Stimulated activated CD8-positive, alpha-beta memory T cell treated with anti-CD3 and anti-CD28 coated beads, Interleukin-4, amount 100 ng/mL, for 24 hours (primary cell): ENCODE results near the gene SLC39A11.
"Not testable (repeated sequence)": the region's sequence is repeated elsewhere in the genome, so short reads cannot be mapped to it uniquely, and the experiment has no call there.

Source experiments
- DNase-seq: peaks from one replicate; pipeline ENCODE4 v3.0.0-alpha.2; 2020; ENCODE audit warnings: low read depth

SLC39A11 gene

DNA sequence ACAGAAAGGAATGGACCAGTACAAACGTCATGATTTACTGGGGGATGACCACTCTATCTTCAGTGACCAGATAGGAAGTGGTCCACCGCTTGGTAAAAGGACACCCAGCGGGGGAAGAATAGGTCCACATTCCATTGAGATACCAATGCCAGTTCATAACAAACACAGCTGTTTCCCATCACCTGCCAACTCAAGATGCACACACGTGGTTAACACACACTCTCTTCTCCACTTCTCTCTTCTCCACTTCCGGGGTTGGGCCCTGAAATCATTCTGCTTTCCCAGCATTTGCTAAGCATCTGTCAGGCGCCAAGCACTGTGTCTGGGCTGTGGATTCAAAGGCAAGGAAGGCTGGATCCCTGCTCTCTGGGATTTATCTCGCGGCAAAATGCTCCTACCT, 175.5 kb downstream of the SLC39A11 start:
- DNase-seq: no peak

DNA sequence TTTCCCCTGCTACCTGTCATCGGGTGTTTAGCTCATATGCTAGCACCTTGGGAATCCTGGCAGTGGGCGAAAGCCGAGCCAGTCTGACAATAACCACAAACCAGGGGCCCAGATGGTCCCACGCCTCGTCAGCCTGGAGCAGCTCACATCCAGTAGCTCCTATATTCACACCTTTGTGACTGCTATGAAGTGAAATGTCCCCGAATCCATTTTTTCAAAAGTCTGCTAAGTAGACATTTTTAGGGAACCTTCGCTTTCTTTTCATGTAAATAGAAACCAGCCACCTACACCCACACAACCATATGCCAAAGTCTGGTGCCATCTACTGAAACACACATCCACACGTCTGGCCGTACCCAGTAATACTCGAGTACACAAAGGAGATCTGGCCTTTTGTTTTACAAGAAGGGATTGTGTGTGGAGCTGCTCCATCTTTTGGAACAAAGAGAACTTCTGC, 176.8 kb downstream of the SLC39A11 start:
- no peak for DNase-seq

DNA sequence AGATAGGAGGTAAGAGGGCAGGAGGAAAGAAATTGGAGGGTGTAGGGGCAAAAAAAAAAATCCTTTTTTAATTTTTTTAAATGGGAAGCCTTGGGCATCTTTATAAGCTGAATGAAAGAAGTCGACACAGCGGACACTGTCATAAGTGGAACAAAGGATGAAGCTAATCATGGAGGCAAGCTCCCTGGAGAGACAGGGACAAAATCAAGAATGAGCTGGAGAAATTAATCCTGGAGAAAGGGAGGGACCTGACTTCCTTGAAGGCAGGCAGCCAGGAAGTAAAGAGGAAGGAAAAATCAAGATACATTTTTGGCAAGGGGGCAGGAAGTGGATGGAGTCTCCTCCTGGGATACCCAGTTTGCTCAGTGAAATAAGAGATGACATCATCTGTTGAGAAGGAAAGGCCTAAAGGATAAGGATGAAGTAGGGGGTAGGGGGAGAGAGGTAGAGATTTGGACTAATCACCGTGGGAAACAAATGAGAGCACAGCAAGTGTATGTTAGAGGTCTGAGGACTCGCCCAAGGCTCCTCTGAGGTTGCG, 179.3 kb downstream of the SLC39A11 start:
- no peak for DNase-seq

DNA sequence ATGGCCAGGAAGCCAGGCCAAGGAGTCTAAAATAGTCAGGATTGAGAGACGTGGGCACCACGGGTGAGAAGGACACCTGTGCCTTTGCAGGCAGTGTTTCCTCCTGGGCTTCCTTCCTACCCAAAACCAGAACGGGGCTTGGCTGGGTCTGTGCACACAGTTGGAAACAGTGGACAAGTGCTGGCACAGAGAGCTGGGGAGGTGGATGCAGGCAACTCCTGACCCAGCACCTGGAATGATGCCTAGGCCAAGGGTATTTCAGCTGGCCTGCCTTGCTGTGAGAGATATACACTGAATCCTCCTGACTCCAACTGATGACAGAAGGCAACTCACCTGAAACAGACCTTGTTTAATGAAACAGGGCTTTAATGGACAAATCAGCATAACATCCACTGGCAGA, 186.2 kb downstream of the SLC39A11 start:
- DNase-seq: no peak

DNA sequence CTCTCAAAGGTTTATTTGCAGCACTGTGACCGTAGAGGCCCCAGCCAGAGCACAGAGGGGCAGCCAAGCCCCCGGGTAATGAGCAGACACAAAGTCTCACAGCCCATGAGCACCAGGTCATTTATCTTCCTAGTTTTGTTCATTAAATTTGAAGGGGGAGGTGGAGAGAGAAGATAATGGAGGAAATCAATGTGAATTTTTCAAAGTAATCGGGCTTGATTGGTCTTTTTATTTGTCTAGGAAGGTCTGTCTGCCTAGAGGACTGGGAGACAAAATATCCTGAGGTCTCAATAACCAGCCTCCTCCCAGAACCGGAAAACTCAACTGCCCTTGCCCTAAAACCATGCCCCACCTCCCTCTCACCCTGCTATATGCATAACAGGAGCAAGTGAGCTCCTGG, 189.0 kb downstream of the SLC39A11 start:
- no peak for DNase-seq

DNA sequence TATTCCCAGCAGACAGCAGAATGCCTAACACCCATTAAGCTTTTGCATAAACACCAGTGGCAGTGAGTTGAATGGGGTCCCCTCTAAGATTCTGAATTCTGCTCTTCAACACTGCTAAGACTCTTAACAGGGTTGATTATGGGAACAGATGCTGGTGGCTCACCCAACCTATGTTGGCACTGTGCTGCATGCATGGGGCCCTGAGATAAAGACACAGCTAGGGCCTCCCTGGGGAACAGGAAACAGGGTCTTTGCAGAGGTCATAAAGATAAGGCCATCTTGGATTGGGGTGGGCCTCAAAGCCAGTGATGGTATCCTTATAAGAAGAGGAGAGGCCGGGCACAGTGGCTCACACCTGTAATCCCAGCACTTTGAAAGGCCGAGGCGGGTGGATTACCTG, 190.8 kb downstream of the SLC39A11 start:
- no peak for DNase-seq

DNA sequence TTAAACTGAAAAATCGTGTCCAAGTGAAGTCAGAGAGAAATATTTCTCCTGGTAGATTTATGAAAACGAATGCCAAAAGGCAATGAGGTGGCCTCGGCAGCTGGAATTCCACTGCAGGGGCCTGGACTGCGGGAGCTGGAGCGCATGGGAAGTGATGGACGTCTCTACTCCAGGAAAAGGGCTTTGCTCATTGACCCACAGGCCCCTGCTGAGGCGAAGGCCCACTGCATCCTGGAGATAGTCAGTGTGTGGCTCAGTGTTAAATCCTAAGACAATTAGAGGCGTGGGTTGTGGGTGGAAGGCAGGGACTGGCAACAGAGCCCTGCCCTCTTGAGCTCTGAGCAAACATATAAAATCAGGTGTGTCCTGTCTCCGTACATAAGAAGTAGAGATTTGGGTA, 191.4 kb downstream of the SLC39A11 start:
- no peak for DNase-seq

DNA sequence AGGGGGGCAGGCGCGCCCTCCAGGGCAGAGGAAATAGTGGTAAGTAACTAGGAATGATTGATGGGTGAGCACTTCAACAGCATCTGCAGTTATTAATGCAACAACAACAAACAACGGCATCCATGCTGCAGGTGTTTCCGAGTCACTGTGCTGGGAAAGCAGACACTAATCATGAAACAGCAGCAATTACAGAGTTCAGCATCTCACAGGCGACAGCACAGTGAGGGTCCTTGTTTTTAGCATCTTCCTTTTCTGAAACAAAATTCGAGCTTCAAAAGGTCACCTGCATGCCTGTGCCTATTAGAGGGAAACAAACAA, 191.9 kb downstream of the SLC39A11 start:
- no peak for DNase-seq

DNA sequence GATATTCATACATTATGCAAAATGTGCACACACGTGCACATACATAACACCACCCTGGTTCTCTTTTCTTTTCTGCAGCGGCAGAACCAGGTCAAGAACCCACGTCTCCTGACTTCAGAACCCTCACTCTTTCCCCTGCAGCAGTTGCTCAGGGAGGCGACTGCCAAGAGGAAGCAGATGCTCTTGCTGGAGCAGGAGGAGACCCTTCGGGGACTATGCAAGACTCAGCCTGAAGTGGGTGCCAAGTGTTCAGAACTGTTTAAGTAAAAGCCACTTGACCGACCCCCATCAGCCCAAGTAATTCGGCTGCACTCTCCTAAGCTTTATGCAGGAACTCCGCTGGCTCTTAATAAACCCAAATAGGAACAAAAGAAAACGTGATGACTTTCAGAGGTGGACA, 193.8 kb downstream of the SLC39A11 start:
- no peak for DNase-seq

DNA sequence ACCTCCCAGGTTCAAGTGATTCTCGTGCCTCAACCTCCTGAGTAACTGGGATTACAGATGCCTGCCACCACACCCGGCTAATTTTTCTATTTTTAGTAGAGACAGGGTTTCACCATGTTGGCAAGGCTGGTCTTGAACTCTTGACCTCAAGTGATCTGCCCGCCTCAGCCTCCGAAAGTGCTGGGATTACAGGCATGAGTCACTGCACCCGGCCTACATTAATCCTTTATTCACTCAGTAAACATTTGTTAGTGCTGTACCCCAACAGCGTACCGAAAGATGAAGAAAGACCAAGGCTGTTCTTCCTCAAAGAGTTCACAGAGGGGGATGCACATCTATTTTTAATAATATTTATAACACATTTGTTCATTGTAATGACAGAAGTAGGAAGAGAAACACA, 196.2 kb downstream of the SLC39A11 start:
- not testable (repeated sequence) for DNase-seq

DNA sequence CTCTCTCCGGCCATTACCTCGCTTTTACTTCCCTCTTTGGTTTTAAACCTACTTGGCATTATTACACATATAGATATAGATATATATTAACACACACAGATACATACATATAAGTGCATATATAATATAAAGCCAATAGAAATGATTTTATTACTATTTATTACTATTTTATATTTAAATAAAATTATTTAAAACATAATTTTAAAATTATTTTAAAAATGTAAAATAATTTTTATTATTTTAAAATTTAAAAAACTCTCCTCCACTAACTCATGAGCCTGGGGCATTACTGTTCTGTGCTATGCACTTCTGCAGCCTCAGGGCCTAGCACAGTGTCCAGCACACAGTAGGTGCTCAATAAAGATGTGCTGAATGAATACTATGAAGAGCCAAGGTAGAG, 200.9 kb downstream of the SLC39A11 start:
- no peak for DNase-seq

DNA sequence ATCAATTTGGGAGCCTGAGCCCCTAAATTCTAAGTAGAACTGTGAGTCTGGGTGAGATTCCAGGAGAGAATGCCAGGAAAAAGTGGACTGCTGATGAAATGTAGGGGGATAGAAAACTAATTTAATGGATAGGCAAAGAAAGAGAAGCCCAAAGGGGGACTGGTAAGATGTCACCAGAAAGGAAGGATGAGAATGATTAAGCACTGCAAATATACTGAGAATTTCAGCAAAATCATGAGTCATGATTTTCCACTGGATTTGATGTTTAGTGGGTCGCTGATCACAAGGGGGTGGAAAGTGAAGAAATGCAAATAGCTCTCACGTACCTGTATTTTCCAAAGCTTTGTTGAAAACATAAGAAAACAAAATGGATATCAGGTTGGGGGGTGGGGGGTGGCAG, 201.8 kb downstream of the SLC39A11 start:
- DNase-seq: no peak

DNA sequence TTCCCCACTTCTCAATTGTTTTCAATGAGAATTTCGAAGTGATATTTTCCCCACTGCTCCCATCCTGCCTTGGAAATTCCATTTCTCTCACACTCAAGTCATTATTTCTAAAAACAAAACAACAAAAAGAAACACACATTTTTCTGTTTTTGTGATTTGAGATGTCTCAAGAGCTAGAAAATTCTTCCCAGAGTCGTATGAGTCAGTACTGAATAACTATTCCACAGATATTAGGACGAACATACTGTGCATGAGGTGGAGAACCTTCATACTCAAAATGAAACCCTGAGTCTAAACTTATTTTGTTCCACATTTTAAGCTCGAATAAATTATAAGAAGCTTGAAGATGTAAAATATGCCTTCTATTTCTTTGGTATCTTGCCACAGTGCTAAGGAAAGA, 204.6 kb downstream of the SLC39A11 start:
- DNase-seq: no peak

DNA sequence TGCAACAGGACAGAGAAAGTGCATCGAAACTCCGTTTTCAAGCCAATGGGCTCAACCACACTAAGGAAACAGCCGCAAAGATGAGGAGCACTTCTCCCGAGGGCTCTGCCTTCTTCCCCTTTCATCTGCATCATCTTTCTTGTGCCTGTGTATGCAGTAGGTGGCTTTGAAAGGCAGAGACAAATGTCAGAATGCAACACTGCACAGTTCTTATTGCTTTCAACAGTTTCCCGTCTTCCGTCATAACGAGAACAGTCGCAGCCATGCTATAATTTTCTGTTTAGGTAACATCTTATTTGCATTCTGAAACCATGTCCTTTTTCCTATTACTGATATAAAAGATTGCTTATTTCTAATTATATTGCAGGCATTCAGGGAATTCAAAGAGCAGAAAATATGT, 205.2 kb downstream of the SLC39A11 start:
- no peak for DNase-seq

DNA sequence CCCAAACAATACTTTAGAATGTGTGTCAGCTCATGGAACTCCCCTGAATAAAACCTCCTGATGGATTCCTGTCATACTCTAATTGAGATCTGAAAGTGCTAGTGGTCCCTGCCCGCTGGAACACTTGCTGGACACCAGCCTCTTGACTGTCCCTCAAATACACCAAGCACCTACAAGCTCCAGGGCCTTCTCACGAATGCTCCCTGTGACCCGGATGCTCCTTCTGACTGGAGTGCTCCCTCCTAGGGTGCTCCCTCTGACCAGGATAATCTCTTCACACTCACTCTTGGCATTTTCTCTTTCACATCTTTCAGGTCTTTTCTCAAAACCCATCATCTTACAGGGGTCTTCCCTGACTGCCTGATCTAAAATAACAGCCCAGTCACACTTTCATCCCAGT, 205.9 kb downstream of the SLC39A11 start:
- no peak for DNase-seq

DNA sequence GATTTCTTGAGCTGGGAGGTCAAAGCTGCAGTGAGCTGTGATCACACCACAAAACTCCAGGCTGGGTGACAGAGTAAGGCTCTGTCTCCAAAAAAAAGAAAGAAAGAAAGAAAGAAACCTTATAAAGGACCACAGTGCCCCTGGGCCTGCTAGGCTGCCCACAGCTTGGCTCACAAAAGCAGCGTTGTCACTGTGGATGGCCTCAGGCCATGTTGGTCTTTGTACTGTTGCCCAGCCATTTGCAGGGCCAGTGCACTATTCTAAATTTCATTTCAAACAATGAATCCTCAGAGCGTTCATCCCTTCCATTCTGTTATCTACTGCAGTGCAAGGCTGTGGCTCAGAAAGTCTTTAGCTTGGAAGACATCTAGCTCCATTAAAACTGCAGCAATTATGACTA, 208.4 kb downstream of the SLC39A11 start:
- DNase-seq: no peak

DNA sequence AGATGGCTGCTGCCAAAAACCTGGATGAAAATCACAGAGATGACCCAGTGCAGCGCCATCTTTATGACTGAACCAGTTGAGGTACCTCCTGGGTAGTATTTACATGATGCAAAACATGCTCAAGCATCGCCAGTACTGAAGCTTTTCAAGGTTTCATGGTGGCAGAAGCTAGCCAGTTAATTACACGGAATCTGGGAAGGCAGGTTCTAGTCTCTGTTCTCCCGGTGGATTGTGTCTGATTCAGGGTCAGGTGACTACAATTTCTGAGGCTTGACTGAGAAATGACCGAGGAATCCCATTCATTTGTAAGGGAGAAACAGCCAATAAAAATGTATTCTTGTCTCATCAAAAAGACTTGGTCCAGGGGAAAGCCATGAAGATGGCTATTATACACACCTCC, 209.1 kb downstream of the SLC39A11 start:
- no peak for DNase-seq

DNA sequence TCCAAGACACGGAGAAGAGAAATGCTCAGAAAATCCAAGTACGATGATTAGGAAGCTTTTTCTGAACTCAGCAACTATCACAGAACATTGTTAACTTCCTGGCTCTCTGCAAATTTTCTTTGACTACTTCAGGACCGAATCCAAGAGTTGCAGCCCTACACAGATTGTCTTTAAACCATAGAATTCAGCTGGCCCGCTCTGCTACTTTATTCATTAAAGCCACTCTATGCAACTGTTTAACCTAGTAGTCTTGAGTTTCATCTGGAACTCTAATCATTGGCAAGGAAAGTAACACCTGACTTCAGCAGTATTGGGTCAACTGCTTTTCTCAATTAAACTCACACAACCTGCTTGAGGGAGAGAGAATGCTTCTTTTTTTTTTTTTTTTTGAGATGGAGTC, 210.1 kb downstream of the SLC39A11 start:
- no peak for DNase-seq

DNA sequence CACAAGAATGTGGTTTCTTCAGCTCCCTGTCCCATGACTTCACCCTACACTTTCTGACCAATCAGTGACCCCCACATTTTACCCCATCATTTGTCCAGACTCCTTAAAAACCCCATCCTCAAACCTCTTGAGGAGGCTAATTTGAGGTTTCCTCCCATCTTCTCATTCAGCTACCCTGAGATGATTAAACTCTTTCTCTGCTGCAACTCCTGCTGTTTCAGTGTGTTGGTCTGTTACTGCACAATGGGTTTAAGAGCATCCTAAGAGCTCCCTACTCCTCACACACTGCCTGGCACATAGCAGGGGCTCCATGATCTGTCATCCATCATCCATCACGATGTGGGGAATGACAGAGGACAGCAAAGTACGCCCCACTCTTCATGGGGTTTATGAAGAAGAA, 212.6 kb downstream of the SLC39A11 start:
- no peak for DNase-seq

DNA sequence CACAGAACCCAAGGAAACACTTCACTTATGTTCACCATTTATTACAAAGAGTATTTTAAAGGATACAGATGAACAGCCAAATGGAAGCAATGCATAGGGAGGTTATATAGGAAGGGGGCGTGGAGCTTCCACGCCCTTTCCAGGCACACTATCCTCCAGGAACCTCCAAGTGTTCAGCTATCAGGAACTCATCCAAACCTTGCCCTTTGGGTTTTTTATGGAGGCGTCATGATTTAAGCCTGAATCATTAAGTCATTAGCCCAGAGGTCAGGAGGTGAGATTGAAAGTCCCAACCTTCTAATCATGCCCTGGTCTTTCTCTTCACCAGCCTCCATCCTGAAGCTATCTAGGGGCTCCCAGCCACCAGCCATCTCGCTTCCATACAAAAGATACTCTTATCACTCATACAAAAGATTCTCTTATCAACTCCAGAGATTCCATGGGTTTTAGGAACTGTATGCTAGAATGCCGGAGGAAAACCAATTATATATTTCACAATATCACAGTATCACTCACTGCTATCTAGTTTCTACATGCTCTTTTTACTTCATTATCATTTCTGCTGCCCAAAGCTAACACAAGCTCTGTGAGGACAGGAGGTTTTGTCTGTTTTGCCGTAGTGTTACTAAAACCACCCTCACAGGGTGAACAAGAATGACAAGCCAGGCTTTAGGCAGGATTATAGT, 213.4 kb downstream of the SLC39A11 start:
- no peak for DNase-seq

DNA sequence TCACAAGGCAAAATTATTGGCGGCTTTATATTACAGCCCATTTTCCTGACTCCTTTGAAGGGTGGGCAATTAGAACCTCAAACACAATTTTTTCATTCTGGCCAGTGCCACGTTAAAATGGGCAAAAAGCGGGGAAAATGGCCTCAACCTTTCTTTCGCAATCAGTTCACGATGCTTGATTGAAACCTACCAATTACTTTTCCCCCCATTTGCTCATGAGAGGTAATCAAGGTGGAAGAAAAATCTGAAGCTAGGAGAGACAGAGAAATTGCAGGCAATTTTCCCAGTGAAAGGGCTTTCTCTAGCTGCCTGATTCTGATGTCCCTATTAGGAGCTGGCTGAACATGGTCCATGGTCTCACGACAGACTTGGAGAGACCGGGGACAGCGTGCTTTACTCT, 215.1 kb downstream of the SLC39A11 start:
- DNase-seq: no peak

DNA sequence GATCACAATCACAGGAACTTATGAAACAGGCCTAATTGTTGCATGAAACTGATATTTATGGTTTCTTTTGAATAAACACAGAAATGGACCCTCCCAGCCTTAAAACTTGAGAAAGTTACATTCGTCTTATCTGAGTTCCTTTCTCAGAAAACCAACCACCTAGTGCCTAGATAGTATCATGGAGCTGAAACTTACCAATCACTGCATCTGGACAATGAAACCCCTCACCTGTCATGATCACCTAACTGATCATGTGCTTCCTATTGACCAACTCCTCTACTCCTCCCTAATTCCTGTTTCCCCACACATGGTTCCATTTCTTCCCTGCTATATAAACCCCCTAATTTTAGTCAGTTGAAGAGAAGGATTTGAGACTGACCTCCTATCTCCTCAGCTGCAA, 216.1 kb downstream of the SLC39A11 start:
- no peak for DNase-seq

DNA sequence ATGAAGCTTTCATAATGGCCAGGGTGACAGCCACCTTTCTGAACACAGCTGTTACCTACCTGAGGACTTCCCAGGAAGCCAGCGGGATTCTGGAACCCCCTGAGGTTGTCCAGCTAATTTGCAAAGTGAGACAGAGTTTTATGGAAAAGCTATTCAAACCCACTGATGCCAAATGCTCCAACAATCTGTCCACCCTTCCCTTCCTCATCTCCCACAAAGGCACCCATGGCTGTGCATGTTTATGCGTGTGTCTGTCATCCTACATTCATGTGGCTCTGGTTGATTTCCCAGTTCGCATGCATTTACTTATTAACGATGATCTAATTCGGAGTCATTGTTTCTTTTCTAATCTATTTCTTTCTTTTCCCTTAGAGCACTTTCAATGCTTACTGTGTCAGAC, 217.1 kb downstream of the SLC39A11 start:
- no peak for DNase-seq

DNA sequence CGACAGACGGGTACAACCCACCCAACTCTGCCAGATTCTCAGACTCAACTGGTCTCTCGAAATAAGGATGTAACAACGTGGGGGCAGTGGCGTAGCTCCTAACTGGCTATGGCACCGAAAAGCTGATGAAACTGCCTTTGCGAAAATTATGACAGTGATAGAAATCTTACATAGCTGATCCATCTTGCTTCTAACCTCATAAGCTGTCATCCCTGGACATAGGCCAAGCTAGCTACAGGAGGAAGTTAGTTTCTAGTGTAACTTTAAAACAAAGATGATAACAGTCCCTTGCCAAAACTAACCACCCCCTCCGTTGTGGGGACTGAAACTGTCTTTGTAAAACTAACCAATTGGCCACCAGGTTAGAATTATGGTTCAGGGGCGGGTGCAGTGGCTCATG, 220.1 kb downstream of the SLC39A11 start:
- no peak for DNase-seq
